H1 (cell line): ENCODE measurements around the gene CADPS. TPM values are rescaled to one million over a fixed set of nuclear protein-coding genes. Genes with fewer than 3 reads are reported as not detected.

Experiments
- CTCF ChIA-PET: fragments of 300-600 bp; sonication (Branson Sonifier 250); formaldehyde crosslinking; loops from one replicate; lab custom pipeline; 2021; ENCODE audit not compliant: partially characterized antibody; lab: Charles Lee
- POLR2A ChIA-PET: fragments of 300-600 bp; sonication (Branson Sonifier 250); formaldehyde crosslinking; loops from one replicate; lab custom pipeline; 2021; ENCODE audit warnings: inconsistent platforms; ENCODE audit not compliant: partially characterized antibody; lab: Charles Lee
- DNase-seq, 2 experiments: peaks; one replicate each; pipeline versions ENCODE4 v3.0.0 to v3.0.0-alpha.2; 2010 to 2022; ENCODE audit warnings: low spot score in 2 of 2, low read depth in 1 of 2, mixed read lengths in 1 of 2
- FAIRE-seq: peaks from 2 replicates; lab custom pipeline; 2011; peaks lifted over from hg19 to GRCh38; lab: Jason Lieb, UNC
- H2AFZ ChIP-seq: 2 replicates; pipeline ENCODE4 v1.8.1; 2012; ENCODE audit warnings: low read length, inconsistent platforms
- H2AK5ac ChIP-seq: 2 replicates; pipeline ENCODE4 v1.6.1; 2013; ENCODE audit warnings: low read depth, low read length
- H2BK120ac ChIP-seq: replicated peaks from 2 replicates; pipeline ENCODE3; 2013; ENCODE audit warnings: low read depth, low read length, inconsistent platforms
- H2BK12ac ChIP-seq: 2 replicates; pipeline ENCODE4 v1.6.1; 2013; ENCODE audit warnings: low read depth, low read length
- H2BK15ac ChIP-seq: 2 replicates; pipeline ENCODE4 v1.6.1; 2013; ENCODE audit warnings: low read length
- H2BK20ac ChIP-seq: 2 replicates; pipeline ENCODE4 v1.6.1; 2013; ENCODE audit warnings: low read length
- H2BK5ac ChIP-seq: 2 replicates; pipeline ENCODE4 v1.6.1; 2013; ENCODE audit warnings: low read depth, low read length
- H3K14ac ChIP-seq: 2 replicates; pipeline ENCODE4 v1.6.1; 2013; ENCODE audit warnings: inconsistent platforms; ENCODE audit not compliant: insufficient read length
- H3K18ac ChIP-seq: 2 replicates; pipeline ENCODE4 v1.6.1; 2013; ENCODE audit warnings: low read length; ENCODE audit errors: extremely low read depth
- H3K23ac ChIP-seq: 2 replicates; pipeline ENCODE4 v1.6.1; 2013; ENCODE audit warnings: inconsistent platforms; ENCODE audit not compliant: insufficient read length
- H3K23me2 ChIP-seq: 2 replicates; pipeline ENCODE4 v1.6.1; 2013; ENCODE audit warnings: low read depth, low read length
- H3K27ac ChIP-seq: 2 replicates; pipeline ENCODE4 v1.6.1; 2011; ENCODE audit warnings: low read depth, low read length, inconsistent platforms
- H3K27me3 ChIP-seq, 4 experiments: replicated peaks in 1 of 4; 1 replicate in 1 of 4; 2 replicates in 3 of 4; pipeline versions ENCODE4 v1.6.1 to v1.8.1; 2011 to 2013; ENCODE audit warnings: low read length in 3 of 4, mild to moderate bottlenecking in 3 of 4, inconsistent platforms in 2 of 4, mixed read lengths in 2 of 4, moderate library complexity in 1 of 4; ENCODE audit not compliant: control insufficient read depth in 3 of 4, insufficient read depth in 3 of 4; ENCODE audit errors: extremely low read depth in 1 of 4
- H3K36me3 ChIP-seq, 4 experiments: 2 replicates each; pipeline versions ENCODE4 v1.6.1 to v1.8.1; 2011 to 2013; ENCODE audit warnings: mild to moderate bottlenecking in 4 of 4, low read length in 3 of 4, moderate library complexity in 2 of 4, control low read depth in 1 of 4, inconsistent platforms in 1 of 4; ENCODE audit not compliant: insufficient read depth in 4 of 4, control insufficient read depth in 2 of 4
- H3K4ac ChIP-seq: replicated peaks from 2 replicates; pipeline ENCODE3; 2013; ENCODE audit warnings: low read length, low read depth, mixed read lengths, inconsistent platforms; ENCODE audit not compliant: insufficient read length
- H3K4me1 ChIP-seq, 4 experiments: replicated peaks in 1 of 4; 1 replicate in 1 of 4; 2 replicates in 3 of 4; pipeline versions ENCODE4 v1.6.1 to v1.8.1; 2011 to 2013; ENCODE audit warnings: low read length in 3 of 4, inconsistent platforms in 2 of 4, mixed read lengths in 1 of 4; ENCODE audit not compliant: insufficient read depth in 4 of 4, control insufficient read depth in 3 of 4
- H3K4me2 ChIP-seq, 2 experiments: 2 replicates each; pipeline versions ENCODE4 v1.6.1 to v1.8.1; 2011 to 2013; ENCODE audit warnings: low read depth in 2 of 2, low read length in 2 of 2, control low read depth in 1 of 2, inconsistent platforms in 1 of 2, mild to moderate bottlenecking in 1 of 2; ENCODE audit not compliant: insufficient read depth in 1 of 2
- H3K4me3 ChIP-seq, 4 experiments: fragments of 200-600, 300-600 bp in 1 of 4; sonication (generic), shearing (Covaris generic), sonication (Bioruptor Twin) in 1 of 4; 2 replicates each; pipeline versions ENCODE4 v1.5.1 to v1.8.1; 2011 to 2016; ENCODE audit warnings: low read length in 4 of 4, low read depth in 3 of 4, control low read depth in 2 of 4, inconsistent platforms in 2 of 4, mild to moderate bottlenecking in 2 of 4, mixed read lengths in 1 of 4, moderate library complexity in 1 of 4; ENCODE audit not compliant: insufficient read depth in 2 of 4; ENCODE audit errors: extremely low read depth in 1 of 4
- H3K56ac ChIP-seq: replicated peaks from 2 replicates; pipeline ENCODE3; 2013; ENCODE audit warnings: low read depth, mild to moderate bottlenecking, mixed read lengths, low read length, inconsistent platforms; ENCODE audit not compliant: insufficient read length
- H3K79me1 ChIP-seq: 2 replicates; pipeline ENCODE4 v1.6.1; 2013; ENCODE audit warnings: low read depth, low read length, control low read depth
- H3K79me2 ChIP-seq, 2 experiments: 2 replicates each; pipeline versions ENCODE4 v1.6.1 to v1.8.1; 2012 to 2013; ENCODE audit warnings: low read length in 2 of 2, mild to moderate bottlenecking in 2 of 2, inconsistent platforms in 1 of 2; ENCODE audit not compliant: insufficient read depth in 2 of 2, control insufficient read depth in 1 of 2
- H3K9ac ChIP-seq, 4 experiments: replicated peaks in 1 of 4; 1 replicate in 1 of 4; 2 replicates in 3 of 4; pipeline versions ENCODE4 v1.6.1 to v1.8.1; 2011 to 2013; ENCODE audit warnings: low read depth in 3 of 4, low read length in 3 of 4, control low read depth in 2 of 4, mild to moderate bottlenecking in 2 of 4, moderate library complexity in 2 of 4, inconsistent platforms in 1 of 4; ENCODE audit errors: extremely low read depth in 1 of 4
- H3K9me3 ChIP-seq, 2 experiments: 2 replicates each; pipeline versions ENCODE4 v1.6.1 to v1.8.1; 2012 to 2013; ENCODE audit warnings: mild to moderate bottlenecking in 2 of 2, moderate library complexity in 2 of 2, control low read depth in 1 of 2, inconsistent platforms in 1 of 2, low read depth in 1 of 2, low read length in 1 of 2, mixed read lengths in 1 of 2; ENCODE audit not compliant: insufficient read depth in 2 of 2
- H4K20me1 ChIP-seq, 2 experiments: replicated peaks in 1 of 2; 2 replicates each; pipeline versions ENCODE3 to v1.8.1; 2011 to 2013; ENCODE audit warnings: inconsistent platforms in 2 of 2, low read length in 2 of 2, mild to moderate bottlenecking in 1 of 2; ENCODE audit not compliant: insufficient read depth in 2 of 2, control insufficient read depth in 1 of 2
- H4K5ac ChIP-seq: 2 replicates; pipeline ENCODE4 v1.6.1; 2013; ENCODE audit warnings: low read length, low read depth, mixed read lengths, inconsistent platforms; ENCODE audit not compliant: insufficient read length
- H4K8ac ChIP-seq: 2 replicates; pipeline ENCODE4 v1.8.0; 2013; ENCODE audit warnings: mild to moderate bottlenecking, moderate library complexity, low read length, inconsistent platforms; ENCODE audit not compliant: insufficient read depth; ENCODE audit errors: extremely low read depth
- H4K91ac ChIP-seq: replicated peaks from 2 replicates; pipeline ENCODE3; 2013; ENCODE audit warnings: low read length, mixed read lengths, inconsistent platforms; ENCODE audit not compliant: insufficient read length
- E2F6 ChIP-seq: IDR thresholded peaks from 2 replicates; pipeline ENCODE4 v1.6.1; 2012; ENCODE audit warnings: inconsistent platforms
- MAFK ChIP-seq: IDR thresholded peaks from 2 replicates; pipeline ENCODE4 v1.6.1; 2012; ENCODE audit warnings: low read depth, mild to moderate bottlenecking, improper control_type of control experiment, low read length
- polyA plus RNA-seq, 7 experiments: library from polyadenylated mRNA; depleted of rRNA in 3 of 7; stranded (reverse) in 5 of 7; unstranded in 2 of 7; fragments of >200 nt in 5 of 7; fragments of 200-250 nt in 2 of 7; gene quantifications; 1 replicate in 5 of 7; 2 replicates in 1 of 7; 4 replicates in 1 of 7; pipeline versions ENCODE4 v1.2.1 to v1.2.3, GENCODE V29; 2011 to 2013; ENCODE audit warnings: missing spikeins in 2 of 7, mixed read lengths in 2 of 7
- total RNA-seq: library from RNA; stranded (reverse); fragmentation: NEBNext Ultra II Directional; extraction: Animal tissue kit (Norgen Biotek cat#: 25700); gene quantifications from 2 replicates; pipeline ENCODE4 v1.2.1, GENCODE V29; 2021

The CADPS gene
- total and polyA plus RNA-seq, 2 of the 8 experiments (the other 6 are each of a cell fraction or from before 2014, with no cell fraction given) = 7.1 to 10.2 TPM

GRCh38 chr3:62439978-62440377 is 435.2 kb downstream of the CADPS start:
- Histone ChIP-seq H3K56ac (no peak overlapping the region), H2BK20ac (no peak overlapping the region), H2BK15ac (no peak overlapping the region), H3K9ac (no peak overlapping the region), H3K18ac (no peak overlapping the region), H2BK5ac (no peak overlapping the region), H3K23me2 (no peaks in the 10 kb centered on the region; the same call in 1 of the 2 replicates), H3K36me3 (no peaks in the 10 kb centered on the region), H2AK5ac (no peak overlapping the region), H2BK12ac (no peak overlapping the region), H3K14ac (no peak overlapping the region), H2AFZ (no peak overlapping the region), H2BK120ac (no peak overlapping the region), H3K4ac (no peak overlapping the region), H3K9me3 (no peaks in the 10 kb centered on the region), H3K27ac (no peak overlapping the region), H3K79me2 (no peaks in the 10 kb centered on the region), H4K8ac (no peak overlapping the region), H3K4me2 (peak overlapping the region in 1 of 2 experiments; percentile 43; a peak in 1 of 4 replicates), H3K4me1 (peaks cover 2 to 18% (median 16%) of the 10 kb centered on the region in 4 experiments; a peak in 6 of 7 replicates), H4K5ac (no peak overlapping the region), H3K27me3 (peaks cover 0 to 4% (median 2%) of the 10 kb centered on the region in 4 experiments; a peak in 2 of 7 replicates), H4K20me1 (no peaks in the 10 kb centered on the region), H4K91ac (no peak overlapping the region), H3K23ac (no peak overlapping the region), H3K4me3 (0 out of 8 replicates have a peak overlapping the region, but pooled peaks of 1 of the 4 experiments have one; percentile 44), H3K79me1 (no peaks in the 10 kb centered on the region)
- FAIRE-seq (no peak), DNase-seq (no peak)
- CTCF ChIA-PET = interaction anchor here (0.6 to 4.2 kb wide), 5 partner anchors 9 to 121 kb away, joined by 3 to 20 read pairs (median 4); no protein-coding TSS in a partner anchor
- POLR2A ChIA-PET = interaction anchor here (0.6 to 1.8 kb wide), 3 partner anchors 9 to 78 kb away, joined by 3 to 4 read pairs (median 3); no protein-coding TSS in a partner anchor
- TF ChIP-seq MAFK = peak; percentile 67; the same call in 1 of the 2 replicates
- TF ChIP-seq E2F6 = no peak
